ENCODE results near the gene TMEM178A.

GRCh38 chr2:39640681-39641080 lies 25.0 kb upstream of the TMEM178A start:
- no peak for TF ChIP-seq EZH2 (IDR thresholded peaks at IDR 0.05; ENCODE audit: insufficient read depth, poor library complexity, severe bottlenecking)
- no peak for TF ChIP-seq EZH2phosphoT487 (IDR thresholded peaks at IDR 0.05; ENCODE audit: insufficient read depth, low read depth)

Data from GM23248 (cell line).